ENCODE measurements around the gene MOCOS. TPM values are rescaled to one million over a fixed set of nuclear protein-coding genes. Genes with fewer than 3 reads are reported as not detected.

Gene MOCOS
- total and polyA plus RNA-seq, 2 experiments from 2014 or later = 0.27 to 0.60 TPM

DNA sequence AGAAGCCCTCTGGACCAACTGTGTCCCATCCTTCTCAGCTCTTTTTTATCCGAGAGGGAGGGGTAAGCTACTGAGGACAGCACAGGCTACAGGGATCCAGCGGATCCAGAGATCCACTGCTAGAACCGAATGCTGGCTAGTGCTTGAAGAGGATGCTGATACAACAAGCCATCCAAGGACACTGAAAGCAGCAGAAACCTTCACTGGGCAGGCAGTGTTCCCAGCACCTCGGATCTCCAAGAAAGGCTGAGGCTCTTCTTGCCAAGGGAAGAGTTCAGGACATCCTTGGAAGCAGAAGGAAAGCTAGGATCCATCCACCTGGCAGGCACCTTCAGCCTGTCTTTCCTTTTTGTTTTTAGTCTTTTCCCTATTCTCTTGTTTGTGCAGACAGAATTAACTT lies 97.0 kb downstream of the MOCOS start:
- no peaks in the 10 kb centered on the region for H3K4me1 ChIP-seq (ENCODE audit: low read depth)
- H3K36me3 ChIP-seq = no peaks in the 10 kb centered on the region
- H3K27ac ChIP-seq = no peak overlapping the region
- peaks cover under 1% of the 10 kb centered on the region for H3K27me3 ChIP-seq
- no peak overlapping the region for H3K4me3 ChIP-seq
- DNase-seq (ENCODE audit: low read depth in 1 of 2, low spot score in 1 of 2) = no peak
- TF ChIP-seq CTCF (IDR thresholded peaks at IDR 0.05; ENCODE audit: low read depth, low read length) = no peak
- H3K9me3 ChIP-seq (ENCODE audit: low read depth) = no peaks in the 10 kb centered on the region

DNA sequence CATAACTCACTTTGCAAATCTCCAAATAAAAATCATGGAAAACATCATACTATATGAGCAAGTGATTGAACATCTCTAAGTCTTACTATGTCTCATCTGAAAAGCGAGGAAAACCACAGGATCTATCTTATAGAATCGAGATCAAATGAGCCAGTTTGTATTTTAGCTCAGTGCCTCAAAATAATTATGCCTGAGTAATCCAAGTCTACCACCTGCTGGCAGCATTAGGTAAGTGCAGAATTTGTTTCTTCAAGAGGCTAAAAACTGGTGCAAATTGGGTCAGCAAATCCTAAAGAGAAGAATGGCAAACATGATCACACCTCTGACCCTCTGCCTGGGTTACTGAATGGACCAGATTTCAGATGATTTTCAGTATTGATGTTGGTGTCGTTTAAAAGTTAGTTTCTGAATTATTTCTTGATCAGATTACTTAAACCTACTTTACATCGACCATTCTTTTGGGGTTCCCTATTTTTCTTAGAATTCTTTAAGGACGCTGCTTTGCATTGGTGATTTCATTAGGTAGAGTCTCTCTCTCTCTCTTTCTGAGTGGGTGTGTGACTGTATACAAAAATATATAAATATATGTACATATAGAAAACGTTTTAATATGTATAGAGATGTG lies 97.5 kb downstream of the MOCOS start:
- TF ChIP-seq CTCF (IDR thresholded peaks at IDR 0.05; ENCODE audit: low read depth, low read length) = peak; percentile 80
- no peak overlapping the region for H3K27ac ChIP-seq
- peak; percentile 67 to 82 for DNase-seq (ENCODE audit: low read depth in 1 of 2, low spot score in 1 of 2)
- H3K36me3 ChIP-seq = no peaks in the 10 kb centered on the region
- no peaks in the 10 kb centered on the region for H3K4me1 ChIP-seq (ENCODE audit: low read depth)
- H3K4me3 ChIP-seq = no peak overlapping the region
- no peaks in the 10 kb centered on the region for H3K27me3 ChIP-seq
- no peaks in the 10 kb centered on the region for H3K9me3 ChIP-seq (ENCODE audit: low read depth)

- Histone ChIP-seq H3K36me3 (no peaks in the 10 kb centered on the region), H3K27ac (no peak overlapping the region), H3K27me3 (no peaks in the 10 kb centered on the region), H3K9me3 (ENCODE audit: low read depth) (no peaks in the 10 kb centered on the region), H3K4me1 (ENCODE audit: low read depth) (no peaks in the 10 kb centered on the region), H3K4me3 (no peak overlapping the region)
- no peak for DNase-seq (ENCODE audit: low read depth in 1 of 2, low spot score in 1 of 2)
- TF ChIP-seq CTCF (IDR thresholded peaks at IDR 0.05; ENCODE audit: low read depth, low read length) = no peak
Observed at GRCh38 chr18:36287653-36288052, 100.4 kb downstream of the MOCOS start.

GRCh38 chr18:36288689-36289088 lies 101.4 kb downstream of the MOCOS start:
- Histone ChIP-seq H3K27me3 (no peaks in the 10 kb centered on the region), H3K4me1 (ENCODE audit: low read depth) (no peaks in the 10 kb centered on the region), H3K27ac (no peak overlapping the region), H3K4me3 (no peak overlapping the region), H3K36me3 (no peaks in the 10 kb centered on the region), H3K9me3 (ENCODE audit: low read depth) (no peaks in the 10 kb centered on the region)
- no peak for DNase-seq (ENCODE audit: low read depth in 1 of 2, low spot score in 1 of 2)
- TF ChIP-seq CTCF (IDR thresholded peaks at IDR 0.05; ENCODE audit: low read depth, low read length) = no peak

- TF ChIP-seq CTCF (IDR thresholded peaks at IDR 0.05; ENCODE audit: low read depth, low read length) = no peak
- no peaks in the 10 kb centered on the region for H3K36me3 ChIP-seq
- H3K27ac ChIP-seq = no peak overlapping the region
- DNase-seq (ENCODE audit: low read depth in 1 of 2, low spot score in 1 of 2) = no peak
- H3K27me3 ChIP-seq = peaks cover 5% of the 10 kb centered on the region
- no peaks in the 10 kb centered on the region for H3K9me3 ChIP-seq (ENCODE audit: low read depth)
- no peak overlapping the region for H3K4me3 ChIP-seq
- no peaks in the 10 kb centered on the region for H3K4me1 ChIP-seq (ENCODE audit: low read depth)
Observed at GRCh38 chr18:36294031-36294430, 106.7 kb downstream of the MOCOS start.
